CD14-positive monocyte (primary cell): ENCODE results near the gene ACSBG1. TPM values are rescaled to one million over a fixed set of nuclear protein-coding genes. Genes with fewer than 3 reads are reported as not detected.

Experiments
- DNase-seq, 3 donors: peaks; one replicate each; pipeline ENCODE4 v3.0.0-alpha.2; 2011 to 2022
- H2AFZ ChIP-seq: 2 replicates; pipeline ENCODE4 v1.6.0; 2012; ENCODE audit warnings: mild to moderate bottlenecking, low read depth, low read length, inconsistent platforms; ENCODE audit not compliant: insufficient read depth, poor library complexity, severe bottlenecking
- H3K27ac ChIP-seq, 2 donors: 1 replicate in 1 of 2; 2 replicates in 1 of 2; pipeline ENCODE4 v1.5.1; 2012 to 2013; ENCODE audit warnings: low read length in 2 of 2, control low read depth in 1 of 2, inconsistent platforms in 1 of 2, low read depth in 1 of 2, mild to moderate bottlenecking in 1 of 2
- H3K27me3 ChIP-seq, 2 donors: one replicate each; pipeline versions ENCODE4 v1.6.0 to v1.6.1; 2011 to 2013; ENCODE audit warnings: low read length in 2 of 2; ENCODE audit not compliant: control insufficient read depth in 2 of 2, insufficient read depth in 2 of 2
- H3K36me3 ChIP-seq, 2 donors: replicated peaks in 1 of 2; 1 replicate in 1 of 2; 2 replicates in 1 of 2; pipeline versions ENCODE4 v1.5.1 to v1.6.1; 2012 to 2013; ENCODE audit warnings: low read length in 2 of 2, control low read depth in 1 of 2, inconsistent platforms in 1 of 2, mild to moderate bottlenecking in 1 of 2; ENCODE audit not compliant: insufficient read depth in 2 of 2, control insufficient read depth in 1 of 2
- H3K4me1 ChIP-seq, 2 donors: 1 replicate in 1 of 2; 2 replicates in 1 of 2; pipeline versions ENCODE4 v1.5.1 to v1.6.1; 2012 to 2013; ENCODE audit warnings: low read length in 2 of 2, control low read depth in 1 of 2, inconsistent platforms in 1 of 2, mild to moderate bottlenecking in 1 of 2, moderate library complexity in 1 of 2; ENCODE audit not compliant: insufficient read depth in 2 of 2, control insufficient read depth in 1 of 2
- H3K4me2 ChIP-seq: replicated peaks from 2 replicates; pipeline ENCODE3; 2012; ENCODE audit warnings: low read length, moderate library complexity, mild to moderate bottlenecking; ENCODE audit not compliant: poor library complexity, severe bottlenecking; ENCODE audit errors: extremely low read depth
- H3K4me3 ChIP-seq, 3 experiments: fragments of 200-600 bp in 1 of 3; sonication (generic) in 1 of 3; replicated peaks in 1 of 3; 1 replicate in 2 of 3; 2 replicates in 1 of 3; pipeline ENCODE4 v1.5.1; 2011 to 2013; ENCODE audit warnings: low read length in 3 of 3, mild to moderate bottlenecking in 3 of 3, control low read depth in 2 of 3, low read depth in 2 of 3, inconsistent platforms in 1 of 3, moderate library complexity in 1 of 3
- H3K79me2 ChIP-seq: 2 replicates; pipeline ENCODE4 v1.6.0; 2012; ENCODE audit warnings: mild to moderate bottlenecking, control low read depth, inconsistent platforms, low read length, moderate library complexity; ENCODE audit not compliant: insufficient read depth
- H3K9ac ChIP-seq: 2 replicates; pipeline ENCODE4 v1.6.0; 2017; ENCODE audit warnings: low read length, mild to moderate bottlenecking; ENCODE audit not compliant: insufficient read depth, poor library complexity, severe bottlenecking
- H3K9me3 ChIP-seq, 2 donors: replicated peaks in 1 of 2; 1 replicate in 1 of 2; 2 replicates in 1 of 2; pipeline versions ENCODE4 v1.5.1 to v1.6.1; 2012 to 2013; ENCODE audit warnings: low read length in 2 of 2, control low read depth in 1 of 2; ENCODE audit not compliant: control insufficient read depth in 1 of 2, insufficient read depth in 1 of 2
- H4K20me1 ChIP-seq: 2 replicates; pipeline ENCODE4 v1.6.0; 2012; ENCODE audit warnings: mild to moderate bottlenecking, low read length, control low read depth, moderate library complexity; ENCODE audit not compliant: insufficient read depth
- H3K27ac Mint-ChIP-seq, 7 donors: one replicate each; pipeline ENCODE4 v1.8.0; 2020; ENCODE audit warnings: mild to moderate bottlenecking in 7 of 7, mixed read lengths in 7 of 7, moderate library complexity in 6 of 7, inconsistent platforms in 2 of 7
- H3K27me3 Mint-ChIP-seq, 3 donors: one replicate each; pipeline ENCODE4 v1.8.0; 2021 to 2022; ENCODE audit warnings: low read depth in 3 of 3, mild to moderate bottlenecking in 3 of 3, mixed read lengths in 3 of 3, moderate library complexity in 3 of 3, inconsistent platforms in 1 of 3
- H3K36me3 Mint-ChIP-seq, 2 donors: one replicate each; pipeline ENCODE4 v1.8.0; 2020; ENCODE audit warnings: mixed read lengths in 2 of 2, inconsistent platforms in 1 of 2, mild to moderate bottlenecking in 1 of 2
- H3K4me1 Mint-ChIP-seq: one replicate; pipeline ENCODE4 v1.8.0; 2020; ENCODE audit warnings: mild to moderate bottlenecking, mixed read lengths
- H3K4me3 Mint-ChIP-seq, 2 donors: one replicate each; pipeline ENCODE4 v1.8.0; 2020; ENCODE audit warnings: mild to moderate bottlenecking in 2 of 2, mixed read lengths in 2 of 2, moderate library complexity in 1 of 2
- H3K9me3 Mint-ChIP-seq, 7 donors: one replicate each; pipeline ENCODE4 v1.8.0; 2020 to 2022; ENCODE audit warnings: mixed read lengths in 7 of 7, mild to moderate bottlenecking in 6 of 7, moderate library complexity in 6 of 7, inconsistent platforms in 2 of 7
- WGBS: methylation state at CpG from one replicate; pipeline ENCODE4 v1.1.5; 2013; ENCODE audit warnings: missing lambda C conversion rate; ENCODE audit not compliant: insufficient coverage; 5-methylcytosine and 5-hydroxymethylcytosine counted together
- intact Hi-C, 2 donors: fragments of 100-400 bp; cut with micrococcal nuclease; formaldehyde crosslinking; loops; one replicate each; pipeline versions ENCODE4 v1.15.0 to v1.15.1; 2023
- polyA plus RNA-seq, 3 donors: library from polyadenylated mRNA; depleted of rRNA in 1 of 3; unstranded in 2 of 3; stranded (reverse) in 1 of 3; fragments of 300-500 nt in 2 of 3; fragments of >200 nt in 1 of 3; fragmentation: Illumina TruSeq in 2 of 3; gene quantifications; 1 replicate in 2 of 3; 2 replicates in 1 of 3; pipeline ENCODE4 v1.2.3, GENCODE V29; 2012 to 2021
- TF ChIP-seq, protein P1 (sequence below): fragments of 200-600 bp; IDR thresholded peaks from one replicate; pipeline ENCODE4 v1.8.0; 2022; ENCODE audit warnings: antibody characterized with exemption, mild to moderate bottlenecking

The ACSBG1 gene
- polyA plus RNA-seq, 3 donors: 0.01 TPM; not detected in 2

DNA sequence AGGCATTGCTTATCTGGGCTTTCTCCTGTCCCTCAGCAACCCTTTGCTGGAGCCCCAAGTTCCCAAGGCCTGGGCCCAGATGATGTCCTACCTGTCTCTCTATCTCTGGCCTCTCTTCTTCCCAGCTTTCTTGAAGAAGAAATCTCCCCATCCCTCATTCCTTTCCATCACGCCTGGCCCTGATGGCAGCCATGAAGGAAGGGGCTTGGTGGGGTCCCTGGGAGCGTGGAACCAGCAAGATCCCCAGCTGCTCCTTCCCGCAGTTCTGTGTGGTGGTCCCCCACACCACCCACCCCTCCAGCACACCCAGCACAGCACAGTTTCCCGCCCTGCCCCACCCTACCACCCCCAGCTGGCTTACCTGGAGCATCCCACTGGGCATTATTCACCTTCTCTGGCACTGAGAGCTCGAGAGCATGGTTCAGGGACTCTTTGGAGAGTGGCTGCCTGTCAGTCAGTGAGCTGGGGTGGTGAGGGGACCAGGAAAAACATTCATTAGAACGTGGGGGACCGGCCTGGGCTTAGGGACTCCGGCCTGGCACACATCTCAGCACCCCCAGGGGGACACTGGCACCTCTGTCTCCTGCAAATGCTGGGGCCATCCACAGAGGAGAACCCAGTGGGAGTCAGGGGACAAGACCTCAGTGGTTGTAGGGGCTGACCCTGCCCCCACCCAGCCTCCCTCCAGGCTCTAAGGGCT, 26.6 kb downstream of the ACSBG1 start:
- TF ChIP-seq, protein P1, sequence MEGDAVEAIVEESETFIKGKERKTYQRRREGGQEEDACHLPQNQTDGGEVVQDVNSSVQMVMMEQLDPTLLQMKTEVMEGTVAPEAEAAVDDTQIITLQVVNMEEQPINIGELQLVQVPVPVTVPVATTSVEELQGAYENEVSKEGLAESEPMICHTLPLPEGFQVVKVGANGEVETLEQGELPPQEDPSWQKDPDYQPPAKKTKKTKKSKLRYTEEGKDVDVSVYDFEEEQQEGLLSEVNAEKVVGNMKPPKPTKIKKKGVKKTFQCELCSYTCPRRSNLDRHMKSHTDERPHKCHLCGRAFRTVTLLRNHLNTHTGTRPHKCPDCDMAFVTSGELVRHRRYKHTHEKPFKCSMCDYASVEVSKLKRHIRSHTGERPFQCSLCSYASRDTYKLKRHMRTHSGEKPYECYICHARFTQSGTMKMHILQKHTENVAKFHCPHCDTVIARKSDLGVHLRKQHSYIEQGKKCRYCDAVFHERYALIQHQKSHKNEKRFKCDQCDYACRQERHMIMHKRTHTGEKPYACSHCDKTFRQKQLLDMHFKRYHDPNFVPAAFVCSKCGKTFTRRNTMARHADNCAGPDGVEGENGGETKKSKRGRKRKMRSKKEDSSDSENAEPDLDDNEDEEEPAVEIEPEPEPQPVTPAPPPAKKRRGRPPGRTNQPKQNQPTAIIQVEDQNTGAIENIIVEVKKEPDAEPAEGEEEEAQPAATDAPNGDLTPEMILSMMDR: no peak
- Mint-ChIP-seq H3K27ac (no peak overlapping the region), H3K4me3 (no peak overlapping the region), H3K27me3 (peaks cover 0 to 8% (median 4%) of the 10 kb centered on the region in 3 donors), H3K4me1 (no peaks in the 10 kb centered on the region), H3K9me3 (no peaks in the 10 kb centered on the region), H3K36me3 (no peaks in the 10 kb centered on the region)
- Histone ChIP-seq H3K4me3 (no peak overlapping the region), H3K9ac (no peak overlapping the region), H3K4me1 (no peaks in the 10 kb centered on the region), H3K9me3 (no peaks in the 10 kb centered on the region), H3K27ac (no peak overlapping the region), H3K27me3 (no peaks in the 10 kb centered on the region), H4K20me1 (no peaks in the 10 kb centered on the region), H3K79me2 (no peaks in the 10 kb centered on the region), H2AFZ (no peak overlapping the region), H3K36me3 (no peaks in the 10 kb centered on the region), H3K4me2 (no peak overlapping the region)
- intact Hi-C loops: no loop called here
- DNase-seq: no peak
- 91% methylated on average over 5 of the region's 8 CpGs for WGBS

DNA sequence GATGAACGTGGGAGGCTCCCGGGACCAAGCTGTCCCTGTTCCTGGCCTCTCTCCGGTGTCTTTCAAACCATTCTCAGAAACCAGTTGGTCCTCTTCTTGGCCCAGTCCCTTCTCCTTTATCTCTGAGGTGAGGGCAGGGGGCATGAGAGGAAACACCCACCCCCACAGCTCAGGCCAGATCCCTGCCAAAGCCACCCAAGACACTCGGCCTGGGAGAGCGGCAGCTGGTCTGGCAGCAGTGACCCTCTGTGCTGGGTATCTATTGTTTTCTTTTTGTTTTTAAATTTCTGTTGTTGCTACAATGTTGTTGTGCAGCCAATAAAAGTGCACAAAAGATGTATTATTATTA, 27.3 kb downstream of the ACSBG1 start:
- no peaks in the 10 kb centered on the region for H3K36me3 ChIP-seq
- H3K36me3 Mint-ChIP-seq: no peaks in the 10 kb centered on the region
- no peaks in the 10 kb centered on the region for H3K27me3 ChIP-seq
- no peak overlapping the region for H2AFZ ChIP-seq
- H3K4me1 ChIP-seq: no peaks in the 10 kb centered on the region
- TF ChIP-seq, protein P1: no peak
- H4K20me1 ChIP-seq: no peaks in the 10 kb centered on the region
- H3K79me2 ChIP-seq: no peaks in the 10 kb centered on the region
- no peaks in the 10 kb centered on the region for H3K9me3 ChIP-seq
- H3K4me1 Mint-ChIP-seq: no peaks in the 10 kb centered on the region
- H3K27ac Mint-ChIP-seq: no peak overlapping the region
- WGBS: 100% methylated on average over 2 of the region's 5 CpGs
- no peak overlapping the region for H3K27ac ChIP-seq
- no peak overlapping the region for H3K4me2 ChIP-seq
- H3K4me3 Mint-ChIP-seq: no peak overlapping the region
- intact Hi-C loops: no loop called here
- no peak overlapping the region for H3K4me3 ChIP-seq
- peaks cover 0 to 8% (median 4%) of the 10 kb centered on the region in 3 donors for H3K27me3 Mint-ChIP-seq
- DNase-seq: no peak
- no peak overlapping the region for H3K9ac ChIP-seq
- H3K9me3 Mint-ChIP-seq: no peaks in the 10 kb centered on the region
